ENCODE measurements around the gene RPS6KL1.

DNA sequence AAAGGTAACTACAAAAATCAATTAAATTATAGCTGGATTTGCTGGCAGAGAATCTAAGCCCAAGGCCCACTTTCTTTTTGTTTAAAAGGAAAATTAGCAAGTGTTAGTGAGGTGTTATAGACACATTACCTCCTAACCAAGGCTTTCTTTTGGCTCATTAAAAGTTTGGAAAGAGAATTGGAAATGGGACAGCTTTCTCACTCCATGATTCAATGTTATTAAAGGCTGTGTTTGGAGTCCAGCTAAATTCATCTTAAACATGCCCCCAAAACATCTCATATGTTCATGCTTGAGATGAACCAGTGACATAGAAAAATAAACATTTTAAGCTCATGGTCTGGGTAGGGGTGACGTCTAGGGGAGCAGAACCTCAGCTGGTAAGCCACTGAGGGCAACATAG is 45.8 kb upstream of the RPS6KL1 start:
- TF ChIP-seq EZH2 (IDR thresholded peaks at IDR 0.05; ENCODE audit: insufficient read depth, poor library complexity, severe bottlenecking) (no peak), EZH2phosphoT487 (IDR thresholded peaks at IDR 0.05; ENCODE audit: insufficient read depth, low read depth) (no peak)
